GM13977 (cell line): ENCODE data around the gene AKT3.

ENCODE experiments used
- DNase-seq: peaks from one replicate; pipeline ENCODE4 v3.0.0; 2012; ENCODE audit warnings: low spot score
- CTCF ChIP-seq: IDR thresholded peaks from 2 replicates; pipeline ENCODE4 v1.5.1; 2012; ENCODE audit warnings: mild to moderate bottlenecking, control low read depth; ENCODE audit not compliant: insufficient read depth; ENCODE audit errors: extremely low read depth, missing control alignments
- in situ Hi-C: fragments of 300-500 bp; cut with MboI; formaldehyde crosslinking; loops from one replicate; pipeline ENCODE4 v1.12.0; 2022; ENCODE audit warnings: low sequenced_read_pairs, low pct_unique_long_range_greater_than_20kb, mixed read lengths, inconsistent platforms; ENCODE audit not compliant: unreplicated experiment

The AKT3 gene

GRCh38 chr1:243561588-243562319 is 288.3 kb downstream of the AKT3 start:
- no peak for TF ChIP-seq CTCF
- in situ Hi-C loops, result no loop called here

GRCh38 chr1:243559575-243560162 is 290.4 kb downstream of the AKT3 start:
- no peak for DNase-seq
- TF ChIP-seq CTCF, result no peak
- in situ Hi-C loops, result no loop called here

More at GRCh38 chr1:243561588-243562319, 288.3 kb downstream of the AKT3 start:
- no peak for DNase-seq

- no peak for TF ChIP-seq CTCF
- in situ Hi-C loops, result no loop called here
- DNase-seq, result no peak
Measured at GRCh38 chr1:243558576-243558975, 291.5 kb downstream of the AKT3 start.

- no peak for DNase-seq
- TF ChIP-seq CTCF, result no peak
- in situ Hi-C loops, result no loop called here
Measured at GRCh38 chr1:243557866-243558265, 292.2 kb downstream of the AKT3 start.

GRCh38 chr1:243554686-243555085 is 295.4 kb downstream of the AKT3 start:
- TF ChIP-seq CTCF, result no peak
- no peak for DNase-seq
- in situ Hi-C loops, result no loop called here

GRCh38 chr1:243553090-243553489 is 297.0 kb downstream of the AKT3 start:
- DNase-seq, result no peak
- no peak for TF ChIP-seq CTCF
- in situ Hi-C loops, result no loop called here
